Ovary (tissue), 9 donors: ENCODE measurements around the gene MLEC. TPM values are rescaled to one million over a fixed set of nuclear protein-coding genes. Genes with fewer than 3 reads are reported as not detected.

Experiments
- DNase-seq, 5 donors: peaks; one replicate each; pipeline ENCODE4 v3.0.0-alpha.2; 2019 to 2020
- H3K27ac ChIP-seq, 2 donors: fragments of 200-600 bp; one replicate each; pipeline versions ENCODE4 v1.5.1 to v1.8.0; 2019 to 2022
- H3K27me3 ChIP-seq: fragments of 200-600 bp; one replicate; pipeline ENCODE4 v1.8.0; 2022
- H3K36me3 ChIP-seq: fragments of 200-600 bp; sonication (generic); one replicate; pipeline ENCODE4 v1.5.1; 2019
- H3K4me1 ChIP-seq: one replicate; pipeline ENCODE4 v1.8.1; 2013; ENCODE audit warnings: mild to moderate bottlenecking, moderate library complexity; ENCODE audit not compliant: insufficient read depth
- H3K4me3 ChIP-seq: fragments of 200-600 bp; sonication (generic); one replicate; pipeline ENCODE4 v1.5.1; 2017
- H3K9me3 ChIP-seq, 2 donors: fragments of 200-600 bp in 1 of 2; sonication (generic) in 1 of 2; one replicate each; pipeline versions ENCODE4 v1.5.1 to v1.8.1; 2013 to 2019; ENCODE audit warnings: mild to moderate bottlenecking in 1 of 2, moderate library complexity in 1 of 2
- EP300 ChIP-seq: sonication (generic); formaldehyde crosslinking; IDR thresholded peaks from one replicate; pipeline ENCODE4 v1.6.1; 2017; ENCODE audit warnings: antibody characterized with exemption
- POLR2A ChIP-seq: fragments of 450-650 bp; IDR thresholded peaks from one replicate; pipeline ENCODE4 v1.6.1; 2017; ENCODE audit warnings: antibody characterized with exemption, mild to moderate bottlenecking, moderate library complexity
- WGBS, 3 donors: extraction: QIAGEN DNeasy Blood & Tissue Kit in 1 of 3; methylation state at CpG; one replicate each; pipeline versions ENCODE4 v1.1.5 to v1.1.7; 2013 to 2017; 5-methylcytosine and 5-hydroxymethylcytosine counted together
- intact Hi-C, 4 donors: fragments of 100-400 bp; cut with DNase I; formaldehyde crosslinking; loops; one replicate each; pipeline versions ENCODE4 v1.11.0 to v1.15.1; 2022 to 2023
- polyA plus RNA-seq, 2 donors: library from polyadenylated mRNA; stranded (reverse); fragments of 200-250 nt in 1 of 2; fragments of 350-450 nt in 1 of 2; fragmentation: Illumina TruSeq in 1 of 2; extraction: RNeasy Lipid Tissue Mini Kit (QIAGEN cat#74804) in 1 of 2; gene quantifications; one replicate each; pipeline ENCODE4 v1.2.3, GENCODE V29; 2013 to 2014
- total RNA-seq, 7 donors: library from RNA; depleted of rRNA in 2 of 7; stranded (reverse); fragments of >200 nt in 2 of 7; fragmentation: NEBNext Ultra II Directional in 3 of 7; extraction: Animal tissue kit (Norgen Biotek cat#: 25700) in 3 of 7; gene quantifications; one replicate each; pipeline versions ENCODE4 v1.1.0 to v1.2.4, GENCODE V29; 2016 to 2023
- TF ChIP-seq, protein P1 (sequence below), 3 donors: fragments of 450-650 bp in 2 of 3; fragments of 200-600 bp in 1 of 3; IDR thresholded peaks; one replicate each; pipeline versions ENCODE4 v1.5.1 to v1.8.0; 2016 to 2022; ENCODE audit warnings: antibody characterized with exemption in 3 of 3, mild to moderate bottlenecking in 1 of 3
- donor health status: DM: no; HTN: no; CAD: no; lungs with moderate emphysema.
- donor health status: DM: no; HTN: no; CAD: no.
- donor health status: Bipolar disorder and iron deficiency.
- donor health status: DM: yes; HTN: yes; CAD: no.
- donor health status: DM: no; HTN: no; CAD: no.
- donor health status: DM: yes; HTN: yes; CAD: no.

MLEC gene
- total and polyA plus RNA-seq, 9 donors: 29.2 to 169 (median 101) TPM

DNA sequence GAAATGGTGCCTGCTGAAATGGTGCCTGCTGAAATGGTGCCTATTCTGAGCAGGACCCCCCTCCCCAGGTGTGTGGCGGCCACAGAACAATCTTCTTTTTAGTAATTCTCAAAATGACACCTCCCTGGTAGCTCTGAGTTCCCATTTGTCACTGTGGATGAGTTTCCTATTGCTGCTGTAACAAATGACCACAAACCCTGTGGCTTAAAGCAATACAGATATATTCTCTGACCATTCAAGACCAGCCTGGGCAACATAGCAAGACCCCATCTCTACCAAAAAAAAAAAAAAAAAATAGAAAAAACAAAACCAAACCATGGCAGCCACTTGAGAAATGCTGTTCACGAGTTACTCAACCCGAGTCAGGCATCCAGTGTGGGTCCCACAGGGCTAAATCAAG is 46.6 kb downstream of the MLEC start:
- no peaks in the 10 kb centered on the region for H3K9me3 ChIP-seq
- no peak overlapping the region for H3K27ac ChIP-seq
- no peaks in the 10 kb centered on the region for H3K27me3 ChIP-seq
- H3K36me3 ChIP-seq: no peaks in the 10 kb centered on the region
- intact Hi-C loops: no loop called here
- no peak overlapping the region for H3K4me3 ChIP-seq
- H3K4me1 ChIP-seq: no peaks in the 10 kb centered on the region
- peak in 1 of 5 donors; percentile 1 for DNase-seq
- WGBS, 3 donors: 91 to 96% (median 93%) methylated on average over 3 of the region's 3 CpGs
- TF ChIP-seq, protein P1, sequence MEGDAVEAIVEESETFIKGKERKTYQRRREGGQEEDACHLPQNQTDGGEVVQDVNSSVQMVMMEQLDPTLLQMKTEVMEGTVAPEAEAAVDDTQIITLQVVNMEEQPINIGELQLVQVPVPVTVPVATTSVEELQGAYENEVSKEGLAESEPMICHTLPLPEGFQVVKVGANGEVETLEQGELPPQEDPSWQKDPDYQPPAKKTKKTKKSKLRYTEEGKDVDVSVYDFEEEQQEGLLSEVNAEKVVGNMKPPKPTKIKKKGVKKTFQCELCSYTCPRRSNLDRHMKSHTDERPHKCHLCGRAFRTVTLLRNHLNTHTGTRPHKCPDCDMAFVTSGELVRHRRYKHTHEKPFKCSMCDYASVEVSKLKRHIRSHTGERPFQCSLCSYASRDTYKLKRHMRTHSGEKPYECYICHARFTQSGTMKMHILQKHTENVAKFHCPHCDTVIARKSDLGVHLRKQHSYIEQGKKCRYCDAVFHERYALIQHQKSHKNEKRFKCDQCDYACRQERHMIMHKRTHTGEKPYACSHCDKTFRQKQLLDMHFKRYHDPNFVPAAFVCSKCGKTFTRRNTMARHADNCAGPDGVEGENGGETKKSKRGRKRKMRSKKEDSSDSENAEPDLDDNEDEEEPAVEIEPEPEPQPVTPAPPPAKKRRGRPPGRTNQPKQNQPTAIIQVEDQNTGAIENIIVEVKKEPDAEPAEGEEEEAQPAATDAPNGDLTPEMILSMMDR (IDR thresholded peaks at IDR 0.05): no peak
- TF ChIP-seq EP300 (no peak), POLR2A (no peak)

DNA sequence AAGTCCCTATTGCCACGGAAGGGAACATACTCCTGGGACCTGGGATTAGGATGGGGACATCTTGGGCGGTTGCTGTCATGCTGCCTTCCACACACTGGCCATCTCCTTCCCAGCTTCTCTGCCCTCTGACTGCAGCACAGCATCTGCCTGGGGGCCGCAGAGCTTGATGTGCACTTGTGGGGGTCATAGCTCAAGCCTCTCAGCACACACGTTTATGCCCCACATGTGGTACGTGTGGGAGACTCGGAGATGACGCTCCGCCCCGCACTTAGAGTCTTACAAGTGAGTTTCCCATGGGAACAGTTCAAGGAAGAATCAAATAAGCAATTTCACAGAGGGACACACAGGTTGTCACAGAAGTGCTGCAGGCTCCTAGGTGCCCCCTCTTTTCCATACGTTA is 47.3 kb downstream of the MLEC start:
- H3K27ac ChIP-seq: no peak overlapping the region
- no peak overlapping the region for H3K4me3 ChIP-seq
- TF ChIP-seq, protein P1 (IDR thresholded peaks at IDR 0.05): no peak
- no peak for TF ChIP-seq POLR2A
- no peak for TF ChIP-seq EP300
- H3K4me1 ChIP-seq: no peaks in the 10 kb centered on the region
- H3K27me3 ChIP-seq: no peaks in the 10 kb centered on the region
- DNase-seq: no peak
- intact Hi-C loops: no loop called here
- H3K36me3 ChIP-seq: no peaks in the 10 kb centered on the region
- WGBS, 3 donors: 92 to 95% (median 94%) methylated on average over 10 of the region's 10 CpGs
- no peaks in the 10 kb centered on the region for H3K9me3 ChIP-seq

DNA sequence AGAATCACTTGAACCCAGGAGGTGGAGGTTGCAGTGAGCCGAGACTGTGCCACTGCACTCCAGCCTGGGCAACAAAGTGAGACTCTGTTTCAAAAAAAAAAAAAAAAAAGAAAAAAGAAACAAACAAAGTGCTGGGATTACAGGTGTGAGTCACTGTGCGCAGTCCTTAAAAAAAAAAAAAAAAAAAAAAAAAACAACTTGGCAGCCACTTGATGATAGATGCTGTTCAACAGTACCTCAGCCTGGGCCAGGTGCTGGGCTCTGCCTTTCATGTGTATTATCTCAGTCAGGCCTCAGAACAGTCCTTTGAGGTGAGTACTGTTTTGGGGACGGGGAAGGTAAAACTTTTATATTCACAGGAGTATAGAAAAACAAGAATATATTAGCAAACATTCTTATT is 48.2 kb downstream of the MLEC start:
- Histone ChIP-seq H3K27ac (no peak overlapping the region), H3K4me1 (no peaks in the 10 kb centered on the region), H3K36me3 (no peaks in the 10 kb centered on the region), H3K4me3 (no peak overlapping the region), H3K9me3 (no peaks in the 10 kb centered on the region), H3K27me3 (no peaks in the 10 kb centered on the region)
- TF ChIP-seq EP300 (no peak), POLR2A (no peak)
- TF ChIP-seq, protein P1 (IDR thresholded peaks at IDR 0.05): no peak
- no peak for DNase-seq
- WGBS, 3 donors: 95 to 96% (median 96%) methylated on average over 3 of the region's 3 CpGs
- intact Hi-C loops: no loop called here

DNA sequence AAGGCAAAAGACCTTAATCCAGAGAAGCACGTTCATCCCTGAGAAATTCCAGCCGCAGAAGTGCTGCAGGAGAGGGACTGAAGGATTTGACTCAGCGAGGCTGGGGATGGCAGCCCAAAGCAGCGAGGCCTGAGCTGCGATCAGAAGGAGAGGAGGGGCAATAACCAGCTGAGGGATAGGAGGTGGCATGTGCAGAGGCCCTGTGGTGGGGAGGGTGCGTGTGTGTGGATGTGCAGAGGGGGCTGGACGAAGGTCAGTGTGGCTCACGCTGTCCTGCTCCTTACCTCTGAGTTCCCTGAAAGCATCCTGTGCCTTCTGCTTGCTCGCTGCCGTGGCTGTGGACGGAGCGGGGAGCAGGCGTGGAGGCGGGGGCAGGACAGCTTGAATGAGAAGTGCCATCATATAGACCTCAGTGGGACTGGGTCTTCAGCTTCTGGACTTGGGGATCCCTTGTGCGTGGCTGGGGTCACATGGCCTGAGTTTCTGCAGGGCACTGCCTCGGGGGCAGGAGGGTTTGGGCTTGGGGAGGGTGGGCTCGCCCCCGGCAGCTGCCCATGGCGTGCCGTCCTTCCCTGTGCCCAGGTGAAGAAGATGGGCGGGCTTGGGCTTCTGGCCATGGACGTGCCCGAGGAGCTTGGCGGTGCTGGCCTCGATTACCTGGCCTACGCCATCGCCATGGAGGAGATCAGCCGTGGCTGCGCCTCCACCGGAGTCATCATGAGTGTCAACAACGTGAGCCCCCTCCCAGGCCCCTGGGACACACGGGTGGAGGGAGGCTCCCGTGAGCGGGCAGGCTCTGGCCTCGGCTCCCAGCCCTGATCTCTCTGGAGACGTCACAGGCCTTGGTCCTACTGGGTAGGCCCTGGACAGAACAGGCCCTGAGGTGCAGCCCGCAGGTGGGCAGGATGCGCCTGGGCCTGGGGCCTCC is 49.7 kb downstream of the MLEC start:
- TF ChIP-seq, protein P1 (IDR thresholded peaks at IDR 0.05): no peak
- no peak for TF ChIP-seq EP300
- TF ChIP-seq POLR2A: no peak
- H3K4me1 ChIP-seq: no peaks in the 10 kb centered on the region
- 89 to 91% (median 90%) methylated on average over 35 to 38 of the region's 38 CpGs for WGBS, 3 donors
- no peaks in the 10 kb centered on the region for H3K36me3 ChIP-seq
- intact Hi-C loops: no loop called here
- no peak overlapping the region for H3K27ac ChIP-seq
- no peak overlapping the region for H3K4me3 ChIP-seq
- no peaks in the 10 kb centered on the region for H3K9me3 ChIP-seq
- no peaks in the 10 kb centered on the region for H3K27me3 ChIP-seq
- DNase-seq: peak in 1 of 5 donors; percentile 31
